Measurements from ENCODE around the gene OCA2.

GRCh38 chr15:27798807-27799206 lies 300.3 kb downstream of the OCA2 start:
- no peak for TF ChIP-seq CTCF (IDR thresholded peaks at IDR 0.05)
- TF ChIP-seq SIN3A (IDR thresholded peaks at IDR 0.05; ENCODE audit: borderline replicate concordance, insufficient read depth, low read depth, low read length): no peak
- TF ChIP-seq POLR2AphosphoS5 (IDR thresholded peaks at IDR 0.05; ENCODE audit: low read depth, low read length): no peak

Measured in Panc1 (cell line).